GM18907 (cell line): ENCODE data around the gene SUSD4.
"Not testable (repeated sequence)": the region's sequence is repeated elsewhere in the genome, so short reads cannot be mapped to it uniquely, and the experiment has no call there.

Source experiments
- ATAC-seq: cut with Tn5 transposase; IDR thresholded peaks from one replicate; pipeline ENCODE4 v1.9.1; 2021; ENCODE audit warnings: mild to moderate bottlenecking, moderate library complexity; ENCODE audit not compliant: unreplicated experiment

Gene SUSD4

GRCh38 chr1:223257856-223258550 lies 106.0 kb downstream of the SUSD4 start:
- ATAC-seq: no peak

- ATAC-seq: no peak
Measured at GRCh38 chr1:223256034-223256433, 107.9 kb downstream of the SUSD4 start.

- no peak for ATAC-seq
Measured at GRCh38 chr1:223253916-223254315, 110.1 kb downstream of the SUSD4 start.

- ATAC-seq: not testable (repeated sequence)
Measured at GRCh38 chr1:223251387-223251786, 112.6 kb downstream of the SUSD4 start.

GRCh38 chr1:223250632-223251015 lies 113.4 kb downstream of the SUSD4 start:
- no peak for ATAC-seq

- ATAC-seq: no peak
Measured at GRCh38 chr1:223249854-223250631, 113.9 kb downstream of the SUSD4 start.

- ATAC-seq: no peak
Measured at GRCh38 chr1:223248770-223249140, 115.2 kb downstream of the SUSD4 start.

GRCh38 chr1:223248001-223248769 lies 115.8 kb downstream of the SUSD4 start:
- no peak for ATAC-seq

- ATAC-seq: no peak
Measured at GRCh38 chr1:223246476-223247112, 117.4 kb downstream of the SUSD4 start.

- ATAC-seq: no peak
Measured at GRCh38 chr1:223245983-223246382, 118.0 kb downstream of the SUSD4 start.

- ATAC-seq: no peak
Measured at GRCh38 chr1:223245411-223245810, 118.6 kb downstream of the SUSD4 start.

GRCh38 chr1:223244366-223245103 lies 119.4 kb downstream of the SUSD4 start:
- ATAC-seq: peak; percentile 88

GRCh38 chr1:223243441-223244050 lies 120.4 kb downstream of the SUSD4 start:
- no peak for ATAC-seq

GRCh38 chr1:223242971-223243370 lies 121.0 kb downstream of the SUSD4 start:
- no peak for ATAC-seq

- no peak for ATAC-seq
Measured at GRCh38 chr1:223242382-223242955, 121.5 kb downstream of the SUSD4 start.

- no peak for ATAC-seq
Measured at GRCh38 chr1:223240122-223240521, 123.9 kb downstream of the SUSD4 start.

GRCh38 chr1:223235091-223235490 lies 128.9 kb downstream of the SUSD4 start:
- no peak for ATAC-seq

GRCh38 chr1:223234534-223234933 lies 129.4 kb downstream of the SUSD4 start:
- ATAC-seq: no peak

- ATAC-seq: no peak
Measured at GRCh38 chr1:223234170-223234514, 129.8 kb downstream of the SUSD4 start.
